ENCODE measurements around the gene ELP2. TPM values are rescaled to one million over a fixed set of nuclear protein-coding genes. Genes with fewer than 3 reads are reported as not detected.

The ELP2 gene
- total and polyA plus RNA-seq, 9 of the 15 experiments (the other 6 are each of a cell fraction or from before 2014, with no cell fraction given), result 76.8 to 192 (median 140) TPM

GRCh38 chr18:36124841-36125240 lies 4.9 kb upstream of the ELP2 start (continued):
- TF ChIP-seq ZC3H4 (CRISPR knock-in tag; IDR thresholded peaks at IDR 0.05; ENCODE audit: borderline replicate concordance) (no peak), CAMTA2 (CRISPR knock-in tag; conservative IDR thresholded peaks at IDR 0.05) (no peak), BCLAF1 (IDR thresholded peaks at IDR 0.05; ENCODE audit: borderline replicate concordance in 1 of 2, control insufficient read depth in 1 of 2, low read depth in 2 of 2, low read length in 1 of 2) (no peak)

- no peak overlapping the region for H3K9ac ChIP-seq (ENCODE audit: insufficient read depth in 1 of 2, low read depth in 2 of 2, low read length in 2 of 2)
- no peak overlapping the region for H3K4me2 ChIP-seq (ENCODE audit: insufficient read depth, low read length)
- no peak for ATAC-seq
- no peaks in the 10 kb centered on the region for H3K9me3 ChIP-seq (replicated peaks; ENCODE audit: control insufficient read depth, insufficient read depth, low read depth, low read length)
- no peak overlapping the region for H3K27ac ChIP-seq (ENCODE audit: extremely low read depth, low read depth, low read length)
- DNase-seq (ENCODE audit: extremely low read depth in 1 of 4, low spot score in 3 of 4), result no peak
- BruUV-seq (replicated peaks), result TSS peak; percentile 26
- intact Hi-C loops (cut with micrococcal nuclease) (no loop called here), in situ Hi-C loops (cut with MboI) (no loop called here)
- H4K20me1 ChIP-seq (replicated peaks; ENCODE audit: control insufficient read depth, insufficient read depth, low read length), result no peaks in the 10 kb centered on the region; the same call in 1 of the 2 replicates
- WGBS (ENCODE audit: insufficient coverage, low coverage, missing lambda C conversion rate), result 72% methylated on average over 8 of the region's 8 CpGs
- no peaks in the 10 kb centered on the region for H3K27me3 ChIP-seq (ENCODE audit: control insufficient read depth in 2 of 2, insufficient read depth in 2 of 2, low read length in 2 of 2)
- no peak overlapping the region for H2AFZ ChIP-seq (ENCODE audit: low read depth, low read length)
- H3K4me3 ChIP-seq, result no peak overlapping the region
- H3K4me1 ChIP-seq (replicated peaks in 1 of 2; ENCODE audit: control insufficient read depth in 2 of 2, insufficient read depth in 2 of 2, low read length in 2 of 2), result peaks cover 16 to 27% of the 10 kb centered on the region in 2 experiments; a peak in 4 of 5 replicates
- no peak for FAIRE-seq
- CTCF ChIA-PET (ENCODE audit: low intra/inter-chr PET ratio), result no interaction called here
- H3K79me2 ChIP-seq (ENCODE audit: control insufficient read depth, insufficient read depth, low read length), result peaks cover 36% of the 10 kb centered on the region
- POLR2A ChIA-PET, result no interaction called here
- H3K36me3 ChIP-seq (ENCODE audit: control insufficient read depth, insufficient read depth, low read length), result peaks cover 39% of the 10 kb centered on the region
- no peaks in the 10 kb centered on the region for H3K9me1 ChIP-seq (ENCODE audit: control insufficient read depth, insufficient read depth, low read length)
- TF ChIP-seq MAFG (tag; conservative IDR thresholded peaks at IDR 0.05) (0 out of 2 replicates have a peak, but pooled peaks have one; percentile 11), ZNF239 (CRISPR knock-in tag; IDR thresholded peaks at IDR 0.05) (no peak), ZNF316 (IDR thresholded peaks at IDR 0.05) (peak; percentile 71), FOXJ3 (CRISPR knock-in tag; IDR thresholded peaks at IDR 0.05) (no peak), C11orf30 (IDR thresholded peaks at IDR 0.05; ENCODE audit: low read depth) (0 out of 2 replicates have a peak, but pooled peaks have one; percentile 35), SRSF9 (IDR thresholded peaks at IDR 0.05; ENCODE audit: borderline replicate concordance, low read depth, low read length) (no peak), TARDBP (IDR thresholded peaks at IDR 0.05) (no peak), MAFF (IDR thresholded peaks at IDR 0.05; ENCODE audit: low read length) (0 out of 2 replicates have a peak, but pooled peaks have one; percentile 15)
- TF ChIP-seq, protein P1, sequence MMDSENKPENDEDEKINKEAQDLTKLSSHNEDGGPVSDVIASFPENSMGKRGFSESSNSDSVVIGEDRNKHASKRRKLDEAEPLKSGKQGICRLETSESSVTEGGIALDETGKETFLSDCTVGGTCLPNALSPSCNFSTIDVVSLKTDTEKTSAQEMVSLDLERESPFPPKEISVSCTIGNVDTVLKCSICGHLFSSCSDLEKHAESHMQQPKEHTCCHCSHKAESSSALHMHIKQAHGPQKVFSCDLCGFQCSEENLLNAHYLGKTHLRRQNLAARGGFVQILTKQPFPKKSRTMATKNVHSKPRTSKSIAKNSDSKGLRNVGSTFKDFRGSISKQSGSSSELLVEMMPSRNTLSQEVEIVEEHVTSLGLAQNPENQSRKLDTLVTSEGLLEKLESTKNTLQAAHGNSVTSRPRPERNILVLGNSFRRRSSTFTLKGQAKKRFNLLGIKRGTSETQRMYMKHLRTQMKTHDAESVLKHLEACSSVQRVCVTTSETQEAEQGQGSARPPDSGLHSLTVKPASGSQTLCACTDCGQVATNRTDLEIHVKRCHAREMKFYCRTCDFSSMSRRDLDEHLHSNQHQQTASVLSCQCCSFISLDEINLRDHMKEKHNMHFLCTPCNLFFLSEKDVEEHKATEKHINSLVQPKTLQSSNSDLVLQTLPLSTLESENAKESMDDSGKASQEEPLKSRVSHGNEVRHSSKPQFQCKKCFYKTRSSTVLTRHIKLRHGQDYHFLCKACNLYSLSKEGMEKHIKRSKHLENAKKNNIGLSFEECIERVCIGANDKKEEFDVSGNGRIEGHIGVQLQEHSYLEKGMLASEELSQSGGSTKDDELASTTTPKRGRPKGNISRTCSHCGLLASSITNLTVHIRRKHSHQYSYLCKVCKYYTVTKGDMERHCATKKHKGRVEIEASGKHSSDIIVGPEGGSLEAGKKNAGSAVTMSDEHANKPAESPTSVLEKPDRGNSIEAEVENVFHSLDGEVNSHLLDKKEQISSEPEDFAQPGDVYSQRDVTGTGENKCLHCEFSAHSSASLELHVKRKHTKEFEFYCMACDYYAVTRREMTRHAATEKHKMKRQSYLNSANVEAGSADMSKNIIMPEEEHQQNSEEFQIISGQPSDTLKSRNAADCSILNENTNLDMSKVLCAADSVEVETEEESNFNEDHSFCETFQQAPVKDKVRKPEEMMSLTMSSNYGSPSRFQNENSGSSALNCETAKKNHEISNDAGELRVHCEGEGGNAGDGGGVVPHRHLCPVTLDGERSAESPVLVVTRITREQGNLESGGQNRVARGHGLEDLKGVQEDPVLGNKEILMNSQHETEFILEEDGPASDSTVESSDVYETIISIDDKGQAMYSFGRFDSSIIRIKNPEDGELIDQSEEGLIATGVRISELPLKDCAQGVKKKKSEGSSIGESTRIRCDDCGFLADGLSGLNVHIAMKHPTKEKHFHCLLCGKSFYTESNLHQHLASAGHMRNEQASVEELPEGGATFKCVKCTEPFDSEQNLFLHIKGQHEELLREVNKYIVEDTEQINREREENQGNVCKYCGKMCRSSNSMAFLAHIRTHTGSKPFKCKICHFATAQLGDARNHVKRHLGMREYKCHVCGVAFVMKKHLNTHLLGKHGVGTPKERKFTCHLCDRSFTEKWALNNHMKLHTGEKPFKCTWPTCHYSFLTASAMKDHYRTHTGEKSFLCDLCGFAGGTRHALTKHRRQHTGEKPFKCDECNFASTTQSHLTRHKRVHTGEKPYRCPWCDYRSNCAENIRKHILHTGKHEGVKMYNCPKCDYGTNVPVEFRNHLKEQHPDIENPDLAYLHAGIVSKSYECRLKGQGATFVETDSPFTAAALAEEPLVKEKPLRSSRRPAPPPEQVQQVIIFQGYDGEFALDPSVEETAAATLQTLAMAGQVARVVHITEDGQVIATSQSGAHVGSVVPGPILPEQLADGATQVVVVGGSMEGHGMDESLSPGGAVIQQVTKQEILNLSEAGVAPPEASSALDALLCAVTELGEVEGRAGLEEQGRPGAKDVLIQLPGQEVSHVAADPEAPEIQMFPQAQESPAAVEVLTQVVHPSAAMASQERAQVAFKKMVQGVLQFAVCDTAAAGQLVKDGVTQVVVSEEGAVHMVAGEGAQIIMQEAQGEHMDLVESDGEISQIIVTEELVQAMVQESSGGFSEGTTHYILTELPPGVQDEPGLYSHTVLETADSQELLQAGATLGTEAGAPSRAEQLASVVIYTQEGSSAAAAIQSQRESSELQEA (IDR thresholded peaks at IDR 0.05; ENCODE audit: low read depth), result no peak
Measured at GRCh38 chr18:36126668-36127067, 3.0 kb upstream of the ELP2 start.

Measured in K562 (cell line).